GM23338 (cell line): ENCODE measurements around the gene BICD2. TPM values are rescaled to one million over a fixed set of nuclear protein-coding genes. Genes with fewer than 3 reads are reported as not detected.

Source experiments
- ATAC-seq: fragments of 200-7000 bp; cut with Tn5 transposase; 3 replicates; pipeline ENCODE4 v1.9.1; 2020
- DNase-seq: peaks from one replicate; pipeline ENCODE4 v3.0.0-alpha.2; 2015; ENCODE audit warnings: low spot score
- H2AFZ ChIP-seq: fragments of 200-600 bp; sonication (generic); 2 replicates; pipeline ENCODE4 v1.8.0; 2016; ENCODE audit warnings: antibody characterized with exemption, mild to moderate bottlenecking, moderate library complexity
- H3F3A ChIP-seq: fragments of 200-600 bp; sonication (generic); replicated peaks from 2 replicates; pipeline ENCODE4 v1.8.0; 2017; ENCODE audit warnings: antibody characterized with exemption, mixed run types, low read depth
- H3K27ac ChIP-seq: fragments of 200-600 bp; sonication (generic); 2 replicates; pipeline ENCODE4 v1.6.1; 2016; ENCODE audit warnings: low read depth
- H3K27me3 ChIP-seq: fragments of 200-600 bp; sonication (generic); 2 replicates; pipeline ENCODE4 v1.8.0; 2016; ENCODE audit warnings: mild to moderate bottlenecking, mixed run types, moderate library complexity; ENCODE audit not compliant: insufficient read depth
- H3K36me3 ChIP-seq: fragments of 200-600 bp; sonication (generic); 2 replicates; pipeline ENCODE4 v1.8.0; 2016; ENCODE audit warnings: mild to moderate bottlenecking; ENCODE audit not compliant: insufficient read depth
- H3K4me1 ChIP-seq: fragments of 200-600 bp; sonication (generic); 2 replicates; pipeline ENCODE4 v1.8.0; 2016; ENCODE audit warnings: mild to moderate bottlenecking, moderate library complexity; ENCODE audit not compliant: insufficient read depth
- H3K4me2 ChIP-seq: fragments of 200-600 bp; sonication (generic); 2 replicates; pipeline ENCODE4 v1.7.1; 2017; ENCODE audit warnings: mixed run types
- H3K4me3 ChIP-seq: fragments of 200-600 bp; sonication (generic); 2 replicates; pipeline ENCODE4 v1.6.1; 2016; ENCODE audit warnings: mixed run types
- H3K79me2 ChIP-seq: fragments of 200-600 bp; sonication (generic); replicated peaks from 2 replicates; pipeline ENCODE4 v1.8.0; 2017; ENCODE audit warnings: mild to moderate bottlenecking; ENCODE audit not compliant: insufficient read depth
- H3K9me2 ChIP-seq: fragments of 200-600 bp; sonication (generic); 2 replicates; pipeline ENCODE4 v1.8.0; 2017; ENCODE audit not compliant: insufficient read depth
- H4K20me1 ChIP-seq: fragments of 200-600 bp; sonication (generic); replicated peaks from 2 replicates; pipeline ENCODE4 v1.8.0; 2017; ENCODE audit warnings: mild to moderate bottlenecking; ENCODE audit not compliant: insufficient read depth
- H3K27ac Mint-ChIP-seq: 2 replicates; pipeline ENCODE4 v1.8.0; 2020; ENCODE audit warnings: inconsistent platforms, mild to moderate bottlenecking, moderate library complexity, mixed read lengths
- H3K27me3 Mint-ChIP-seq: 3 replicates; pipeline ENCODE4 v1.8.0; 2022; ENCODE audit warnings: low read depth, mild to moderate bottlenecking, moderate library complexity, mixed read lengths, inconsistent platforms; ENCODE audit not compliant: insufficient read depth, poor library complexity
- H3K36me3 Mint-ChIP-seq: 3 replicates; pipeline ENCODE4 v1.8.0; 2021; ENCODE audit warnings: low read depth, mild to moderate bottlenecking, inconsistent platforms, moderate library complexity, mixed read lengths
- H3K4me1 Mint-ChIP-seq: 3 replicates; pipeline ENCODE4 v1.8.0; 2020; ENCODE audit warnings: mild to moderate bottlenecking, inconsistent platforms, mixed read lengths
- H3K4me3 Mint-ChIP-seq: 3 replicates; pipeline ENCODE4 v1.8.0; 2021; ENCODE audit warnings: moderate library complexity, mild to moderate bottlenecking, inconsistent platforms, mixed read lengths
- H3K9me3 Mint-ChIP-seq: 3 replicates; pipeline ENCODE4 v1.8.0; 2020; ENCODE audit warnings: moderate library complexity, mild to moderate bottlenecking, inconsistent platforms, mixed read lengths
- CREB1 ChIP-seq: fragments of 250-450 bp; sonication (Bioruptor Pico); IDR thresholded peaks from 2 replicates; pipeline ENCODE4 v1.5.0; 2020; ENCODE audit warnings: low read depth, mild to moderate bottlenecking, moderate library complexity
- STAT1 ChIP-seq: IDR thresholded peaks from one replicate; pipeline ENCODE4 v1.6.1; 2016; ENCODE audit warnings: antibody characterized with exemption; ENCODE audit not compliant: unreplicated experiment
- polyA plus RNA-seq: library from polyadenylated mRNA; unstranded; fragments of >200 nt; fragmentation: Nextera tagmentation; extraction: Ambion mirVana; gene quantifications from 2 replicates; pipeline ENCODE4 v1.2.1, GENCODE V29; 2016
- total RNA-seq: library from RNA; depleted of rRNA; stranded (reverse); fragments of >200 nt; shearing (Covaris generic); gene quantifications from 2 replicates; pipeline ENCODE4 v1.2.3, GENCODE V29; 2014
- TF ChIP-seq, protein P1 (sequence below): IDR thresholded peaks from one replicate; pipeline ENCODE4 v1.6.1; 2018; ENCODE audit warnings: antibody characterized with exemption; ENCODE audit not compliant: unreplicated experiment
- TF ChIP-seq, protein P2 (sequence below): fragments of 250-450 bp; sonication (Bioruptor Pico); IDR thresholded peaks from 2 replicates; pipeline ENCODE4 v1.5.0; 2020; ENCODE audit warnings: mild to moderate bottlenecking, moderate library complexity

Gene BICD2
- total and polyA plus RNA-seq, 2 experiments from 2014 or later, result 8.7 to 34.3 TPM

DNA sequence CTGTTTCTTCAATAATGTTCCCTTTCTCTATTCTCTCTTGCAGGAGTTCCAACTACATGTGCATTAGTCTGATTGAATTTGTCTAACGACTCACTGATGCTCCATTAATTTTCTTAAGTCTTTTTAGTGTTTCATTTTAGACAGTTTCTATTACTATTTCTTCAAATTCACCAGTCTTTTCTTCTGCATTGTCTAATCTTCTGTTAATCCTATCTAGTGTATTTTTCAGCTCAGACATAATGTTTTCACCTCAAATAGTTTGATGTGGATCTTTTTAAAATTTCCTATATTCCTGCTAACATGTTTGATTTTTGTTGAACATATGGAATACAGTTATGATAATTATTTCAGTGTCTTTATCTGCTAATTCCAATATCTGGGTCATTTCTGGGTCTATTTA, 21.7 kb upstream of the BICD2 start:
- no peaks in the 10 kb centered on the region for H3F3A ChIP-seq
- H3K27me3 Mint-ChIP-seq, result peaks cover 2% of the 10 kb centered on the region
- no peaks in the 10 kb centered on the region for H3K36me3 ChIP-seq
- TF ChIP-seq STAT1 (no peak), CREB1 (CRISPR knock-in tag) (no peak)
- TF ChIP-seq, protein P1, sequence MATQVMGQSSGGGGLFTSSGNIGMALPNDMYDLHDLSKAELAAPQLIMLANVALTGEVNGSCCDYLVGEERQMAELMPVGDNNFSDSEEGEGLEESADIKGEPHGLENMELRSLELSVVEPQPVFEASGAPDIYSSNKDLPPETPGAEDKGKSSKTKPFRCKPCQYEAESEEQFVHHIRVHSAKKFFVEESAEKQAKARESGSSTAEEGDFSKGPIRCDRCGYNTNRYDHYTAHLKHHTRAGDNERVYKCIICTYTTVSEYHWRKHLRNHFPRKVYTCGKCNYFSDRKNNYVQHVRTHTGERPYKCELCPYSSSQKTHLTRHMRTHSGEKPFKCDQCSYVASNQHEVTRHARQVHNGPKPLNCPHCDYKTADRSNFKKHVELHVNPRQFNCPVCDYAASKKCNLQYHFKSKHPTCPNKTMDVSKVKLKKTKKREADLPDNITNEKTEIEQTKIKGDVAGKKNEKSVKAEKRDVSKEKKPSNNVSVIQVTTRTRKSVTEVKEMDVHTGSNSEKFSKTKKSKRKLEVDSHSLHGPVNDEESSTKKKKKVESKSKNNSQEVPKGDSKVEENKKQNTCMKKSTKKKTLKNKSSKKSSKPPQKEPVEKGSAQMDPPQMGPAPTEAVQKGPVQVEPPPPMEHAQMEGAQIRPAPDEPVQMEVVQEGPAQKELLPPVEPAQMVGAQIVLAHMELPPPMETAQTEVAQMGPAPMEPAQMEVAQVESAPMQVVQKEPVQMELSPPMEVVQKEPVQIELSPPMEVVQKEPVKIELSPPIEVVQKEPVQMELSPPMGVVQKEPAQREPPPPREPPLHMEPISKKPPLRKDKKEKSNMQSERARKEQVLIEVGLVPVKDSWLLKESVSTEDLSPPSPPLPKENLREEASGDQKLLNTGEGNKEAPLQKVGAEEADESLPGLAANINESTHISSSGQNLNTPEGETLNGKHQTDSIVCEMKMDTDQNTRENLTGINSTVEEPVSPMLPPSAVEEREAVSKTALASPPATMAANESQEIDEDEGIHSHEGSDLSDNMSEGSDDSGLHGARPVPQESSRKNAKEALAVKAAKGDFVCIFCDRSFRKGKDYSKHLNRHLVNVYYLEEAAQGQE, result no peak
- TF ChIP-seq, protein P2, sequence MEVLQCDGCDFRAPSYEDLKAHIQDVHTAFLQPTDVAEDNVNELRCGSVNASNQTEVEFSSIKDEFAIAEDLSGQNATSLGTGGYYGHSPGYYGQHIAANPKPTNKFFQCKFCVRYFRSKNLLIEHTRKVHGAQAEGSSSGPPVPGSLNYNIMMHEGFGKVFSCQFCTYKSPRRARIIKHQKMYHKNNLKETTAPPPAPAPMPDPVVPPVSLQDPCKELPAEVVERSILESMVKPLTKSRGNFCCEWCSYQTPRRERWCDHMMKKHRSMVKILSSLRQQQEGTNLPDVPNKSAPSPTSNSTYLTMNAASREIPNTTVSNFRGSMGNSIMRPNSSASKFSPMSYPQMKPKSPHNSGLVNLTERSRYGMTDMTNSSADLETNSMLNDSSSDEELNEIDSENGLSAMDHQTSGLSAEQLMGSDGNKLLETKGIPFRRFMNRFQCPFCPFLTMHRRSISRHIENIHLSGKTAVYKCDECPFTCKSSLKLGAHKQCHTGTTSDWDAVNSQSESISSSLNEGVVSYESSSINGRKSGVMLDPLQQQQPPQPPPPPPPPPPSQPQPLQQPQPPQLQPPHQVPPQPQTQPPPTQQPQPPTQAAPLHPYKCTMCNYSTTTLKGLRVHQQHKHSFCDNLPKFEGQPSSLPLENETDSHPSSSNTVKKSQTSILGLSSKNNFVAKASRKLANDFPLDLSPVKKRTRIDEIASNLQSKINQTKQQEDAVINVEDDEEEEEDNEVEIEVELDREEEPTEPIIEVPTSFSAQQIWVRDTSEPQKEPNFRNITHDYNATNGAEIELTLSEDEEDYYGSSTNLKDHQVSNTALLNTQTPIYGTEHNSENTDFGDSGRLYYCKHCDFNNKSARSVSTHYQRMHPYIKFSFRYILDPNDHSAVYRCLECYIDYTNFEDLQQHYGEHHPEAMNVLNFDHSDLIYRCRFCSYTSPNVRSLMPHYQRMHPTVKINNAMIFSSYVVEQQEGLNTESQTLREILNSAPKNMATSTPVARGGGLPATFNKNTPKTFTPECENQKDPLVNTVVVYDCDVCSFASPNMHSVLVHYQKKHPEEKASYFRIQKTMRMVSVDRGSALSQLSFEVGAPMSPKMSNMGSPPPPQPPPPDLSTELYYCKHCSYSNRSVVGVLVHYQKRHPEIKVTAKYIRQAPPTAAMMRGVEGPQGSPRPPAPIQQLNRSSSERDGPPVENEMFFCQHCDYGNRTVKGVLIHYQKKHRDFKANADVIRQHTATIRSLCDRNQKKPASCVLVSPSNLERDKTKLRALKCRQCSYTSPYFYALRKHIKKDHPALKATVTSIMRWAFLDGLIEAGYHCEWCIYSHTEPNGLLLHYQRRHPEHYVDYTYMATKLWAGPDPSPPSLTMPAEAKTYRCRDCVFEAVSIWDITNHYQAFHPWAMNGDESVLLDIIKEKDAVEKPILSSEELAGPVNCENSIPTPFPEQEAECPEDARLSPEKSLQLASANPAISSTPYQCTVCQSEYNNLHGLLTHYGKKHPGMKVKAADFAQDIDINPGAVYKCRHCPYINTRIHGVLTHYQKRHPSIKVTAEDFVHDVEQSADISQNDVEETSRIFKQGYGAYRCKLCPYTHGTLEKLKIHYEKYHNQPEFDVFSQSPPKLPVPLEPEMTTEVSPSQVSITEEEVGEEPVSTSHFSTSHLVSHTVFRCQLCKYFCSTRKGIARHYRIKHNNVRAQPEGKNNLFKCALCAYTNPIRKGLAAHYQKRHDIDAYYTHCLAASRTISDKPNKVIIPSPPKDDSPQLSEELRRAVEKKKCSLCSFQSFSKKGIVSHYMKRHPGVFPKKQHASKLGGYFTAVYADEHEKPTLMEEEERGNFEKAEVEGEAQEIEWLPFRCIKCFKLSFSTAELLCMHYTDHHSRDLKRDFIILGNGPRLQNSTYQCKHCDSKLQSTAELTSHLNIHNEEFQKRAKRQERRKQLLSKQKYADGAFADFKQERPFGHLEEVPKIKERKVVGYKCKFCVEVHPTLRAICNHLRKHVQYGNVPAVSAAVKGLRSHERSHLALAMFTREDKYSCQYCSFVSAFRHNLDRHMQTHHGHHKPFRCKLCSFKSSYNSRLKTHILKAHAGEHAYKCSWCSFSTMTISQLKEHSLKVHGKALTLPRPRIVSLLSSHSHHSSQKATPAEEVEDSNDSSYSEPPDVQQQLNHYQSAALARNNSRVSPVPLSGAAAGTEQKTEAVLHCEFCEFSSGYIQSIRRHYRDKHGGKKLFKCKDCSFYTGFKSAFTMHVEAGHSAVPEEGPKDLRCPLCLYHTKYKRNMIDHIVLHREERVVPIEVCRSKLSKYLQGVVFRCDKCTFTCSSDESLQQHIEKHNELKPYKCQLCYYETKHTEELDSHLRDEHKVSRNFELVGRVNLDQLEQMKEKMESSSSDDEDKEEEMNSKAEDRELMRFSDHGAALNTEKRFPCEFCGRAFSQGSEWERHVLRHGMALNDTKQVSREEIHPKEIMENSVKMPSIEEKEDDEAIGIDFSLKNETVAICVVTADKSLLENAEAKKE (CRISPR knock-in tag), result no peak
- no peaks in the 10 kb centered on the region for H3K79me2 ChIP-seq
- no peak overlapping the region for H3K27ac ChIP-seq
- no peaks in the 10 kb centered on the region for H3K36me3 Mint-ChIP-seq
- no peaks in the 10 kb centered on the region for H4K20me1 ChIP-seq
- H3K9me2 ChIP-seq, result no peaks in the 10 kb centered on the region
- no peak overlapping the region for H2AFZ ChIP-seq
- no peak overlapping the region for H3K27ac Mint-ChIP-seq
- no peaks in the 10 kb centered on the region; the same call in 2 of the 3 replicates for H3K4me1 Mint-ChIP-seq
- H3K4me2 ChIP-seq, result no peak overlapping the region
- no peaks in the 10 kb centered on the region for H3K4me1 ChIP-seq
- DNase-seq (no peak), ATAC-seq (no peak)
- H3K4me3 ChIP-seq, result no peak overlapping the region
- H3K27me3 ChIP-seq, result no peaks in the 10 kb centered on the region
- H3K4me3 Mint-ChIP-seq, result no peak overlapping the region
- H3K9me3 Mint-ChIP-seq, result no peaks in the 10 kb centered on the region
